B cell (primary cell): ENCODE results near the gene CREB5.

Source experiments
- EZH2 ChIP-seq: IDR thresholded peaks from 2 replicates; pipeline ENCODE4 v1.6.1; 2012; ENCODE audit warnings: borderline replicate concordance, low read depth, mild to moderate bottlenecking, moderate library complexity, low read length; ENCODE audit not compliant: insufficient read depth, poor library complexity, severe bottlenecking
- TF ChIP-seq, protein P1 (sequence below): fragments of 200-600 bp; IDR thresholded peaks from one replicate; pipeline ENCODE4 v1.8.0; 2022; ENCODE audit warnings: antibody characterized with exemption, mild to moderate bottlenecking

GRCh38 chr7:28625432-28625831, 213.1 kb downstream of the CREB5 start:
- TF ChIP-seq, protein P1, sequence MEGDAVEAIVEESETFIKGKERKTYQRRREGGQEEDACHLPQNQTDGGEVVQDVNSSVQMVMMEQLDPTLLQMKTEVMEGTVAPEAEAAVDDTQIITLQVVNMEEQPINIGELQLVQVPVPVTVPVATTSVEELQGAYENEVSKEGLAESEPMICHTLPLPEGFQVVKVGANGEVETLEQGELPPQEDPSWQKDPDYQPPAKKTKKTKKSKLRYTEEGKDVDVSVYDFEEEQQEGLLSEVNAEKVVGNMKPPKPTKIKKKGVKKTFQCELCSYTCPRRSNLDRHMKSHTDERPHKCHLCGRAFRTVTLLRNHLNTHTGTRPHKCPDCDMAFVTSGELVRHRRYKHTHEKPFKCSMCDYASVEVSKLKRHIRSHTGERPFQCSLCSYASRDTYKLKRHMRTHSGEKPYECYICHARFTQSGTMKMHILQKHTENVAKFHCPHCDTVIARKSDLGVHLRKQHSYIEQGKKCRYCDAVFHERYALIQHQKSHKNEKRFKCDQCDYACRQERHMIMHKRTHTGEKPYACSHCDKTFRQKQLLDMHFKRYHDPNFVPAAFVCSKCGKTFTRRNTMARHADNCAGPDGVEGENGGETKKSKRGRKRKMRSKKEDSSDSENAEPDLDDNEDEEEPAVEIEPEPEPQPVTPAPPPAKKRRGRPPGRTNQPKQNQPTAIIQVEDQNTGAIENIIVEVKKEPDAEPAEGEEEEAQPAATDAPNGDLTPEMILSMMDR = no peak
- TF ChIP-seq EZH2 = no peak
